Thymus (tissue), 11 donors: ENCODE measurements around the gene C11orf86. TPM values are rescaled to one million over a fixed set of nuclear protein-coding genes. Genes with fewer than 3 reads are reported as not detected.
"Not testable (repeated sequence)": the region's sequence is repeated elsewhere in the genome, so short reads cannot be mapped to it uniquely, and the experiment has no call there.

ENCODE experiments used
- DNase-seq, 9 donors: peaks; one replicate each; pipeline ENCODE4 v3.0.0-alpha.2; 2013; ENCODE audit warnings: low spot score in 9 of 9, low read depth in 6 of 9, missing footprints in 1 of 9
- H3K27ac ChIP-seq, 2 donors: one replicate each; pipeline ENCODE4 v1.5.1; 2013; ENCODE audit warnings: control low read depth in 1 of 2, low read depth in 1 of 2, low read length in 1 of 2, mild to moderate bottlenecking in 1 of 2, moderate library complexity in 1 of 2
- H3K27me3 ChIP-seq, 2 donors: one replicate each; pipeline ENCODE4 v1.5.1; 2013; ENCODE audit warnings: low read length in 1 of 2; ENCODE audit not compliant: control insufficient read depth in 2 of 2, insufficient read depth in 1 of 2
- H3K36me3 ChIP-seq, 2 donors: one replicate each; pipeline ENCODE4 v1.5.1; 2013; ENCODE audit warnings: low read length in 1 of 2, mild to moderate bottlenecking in 1 of 2, moderate library complexity in 1 of 2; ENCODE audit not compliant: control insufficient read depth in 2 of 2, insufficient read depth in 2 of 2
- H3K4me1 ChIP-seq, 2 donors: one replicate each; pipeline ENCODE4 v1.5.1; 2013; ENCODE audit warnings: low read length in 2 of 2; ENCODE audit not compliant: control insufficient read depth in 2 of 2, insufficient read depth in 2 of 2
- H3K4me3 ChIP-seq, 2 donors: one replicate each; pipeline ENCODE4 v1.5.1; 2013; ENCODE audit warnings: low read length in 2 of 2, control low read depth in 1 of 2, mild to moderate bottlenecking in 1 of 2
- H3K9me3 ChIP-seq, 2 donors: one replicate each; pipeline ENCODE4 v1.5.1; 2013; ENCODE audit warnings: low read length in 1 of 2, mild to moderate bottlenecking in 1 of 2; ENCODE audit not compliant: control insufficient read depth in 2 of 2, insufficient read depth in 1 of 2
- WGBS: extraction: QIAGEN DNeasy Blood & Tissue Kit; methylation state at CpG from one replicate; pipeline ENCODE4 v1.1.7; 2013; 5-methylcytosine and 5-hydroxymethylcytosine counted together
- polyA plus RNA-seq: library from polyadenylated mRNA; stranded (reverse); fragments of 200-250 nt; gene quantifications from one replicate; pipeline ENCODE4 v1.2.3, GENCODE V29; 2013
- total RNA-seq: library from RNA; stranded (reverse); fragments of 120-200 nt; gene quantifications from one replicate; pipeline ENCODE4 v1.2.4, GENCODE V29; 2013
- donor health status: healthy.

C11orf86 gene
- total and polyA plus RNA-seq, 2 donors, result 0.14 TPM; not detected in 1

- WGBS, result 95% methylated on average over 7 of the region's 7 CpGs
- no peak for DNase-seq
- no peak overlapping the region for H3K27ac ChIP-seq
- H3K36me3 ChIP-seq, result no peaks in the 10 kb centered on the region
- no peaks in the 10 kb centered on the region for H3K4me1 ChIP-seq
- no peaks in the 10 kb centered on the region for H3K9me3 ChIP-seq
- H3K4me3 ChIP-seq, result no peak overlapping the region
- H3K27me3 ChIP-seq, result peaks cover 0 to 23% of the 10 kb centered on the region in 2 donors
Measured at GRCh38 chr11:66999555-66999954, 24.5 kb downstream of the C11orf86 start.

DNA sequence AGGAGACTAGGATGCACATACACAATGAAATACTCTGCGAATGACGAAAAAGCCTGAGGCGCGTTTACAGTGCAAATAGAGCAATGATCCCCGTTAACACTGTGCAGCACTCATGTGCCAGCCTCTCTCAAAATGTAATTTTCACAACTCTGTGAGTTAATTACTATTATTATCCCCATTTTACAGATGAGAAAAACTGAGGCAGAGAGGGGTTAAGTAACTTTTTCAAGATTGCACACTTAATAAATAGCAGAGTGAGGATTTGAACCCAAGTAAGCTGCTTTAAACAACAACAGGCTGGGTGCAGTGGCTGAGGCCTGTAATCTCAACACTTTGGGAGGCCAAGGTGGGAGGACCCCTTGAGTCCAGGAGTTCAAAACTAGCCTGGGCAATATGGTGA, 26.2 kb downstream of the C11orf86 start:
- H3K27ac ChIP-seq, result no peak overlapping the region
- H3K36me3 ChIP-seq, result no peaks in the 10 kb centered on the region
- H3K9me3 ChIP-seq, result no peaks in the 10 kb centered on the region
- peaks cover 0 to 21% of the 10 kb centered on the region in 2 donors for H3K27me3 ChIP-seq
- H3K4me3 ChIP-seq, result no peak overlapping the region
- no peaks in the 10 kb centered on the region for H3K4me1 ChIP-seq
- 98% methylated on average over 5 of the region's 5 CpGs for WGBS
- DNase-seq, result no peak

- Histone ChIP-seq H3K4me3 (no peak overlapping the region), H3K27ac (no peak overlapping the region), H3K27me3 (peaks cover 0 to 15% of the 10 kb centered on the region in 2 donors), H3K4me1 (no peaks in the 10 kb centered on the region), H3K36me3 (no peaks in the 10 kb centered on the region), H3K9me3 (no peaks in the 10 kb centered on the region)
- DNase-seq, result no peak
- 84% methylated on average over 8 of the region's 8 CpGs for WGBS
Measured at GRCh38 chr11:67002297-67002913, 27.3 kb downstream of the C11orf86 start.

DNA sequence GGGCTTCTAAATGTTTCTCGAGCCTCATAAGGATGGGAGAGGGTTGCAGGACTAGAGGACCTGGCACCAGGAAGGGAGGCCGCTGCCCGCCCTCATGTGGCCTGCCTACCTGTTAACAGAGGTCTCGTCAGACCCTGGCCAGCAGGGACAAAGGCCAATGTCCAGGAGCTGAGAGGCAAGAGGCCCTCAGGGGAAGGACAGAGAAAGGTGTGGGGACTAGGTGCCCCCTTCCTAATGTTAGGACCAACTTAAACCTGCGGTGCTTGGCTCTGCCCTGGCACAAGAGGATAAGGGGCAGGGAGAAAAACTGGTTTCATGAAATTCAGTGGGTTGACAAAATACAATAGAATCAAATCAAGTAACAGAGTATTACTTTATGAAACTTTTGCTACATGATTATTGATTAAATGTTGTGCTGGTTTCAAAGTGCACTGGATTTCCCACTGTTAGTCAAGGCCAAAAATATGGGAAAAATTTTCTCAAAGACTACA, 27.9 kb downstream of the C11orf86 start:
- no peak for DNase-seq
- no peak overlapping the region for H3K4me3 ChIP-seq
- WGBS, result 96% methylated on average over 5 of the region's 5 CpGs
- no peaks in the 10 kb centered on the region for H3K4me1 ChIP-seq
- H3K27ac ChIP-seq, result no peak overlapping the region
- no peaks in the 10 kb centered on the region for H3K9me3 ChIP-seq
- H3K36me3 ChIP-seq, result no peaks in the 10 kb centered on the region
- peaks cover 0 to 15% of the 10 kb centered on the region in 2 donors for H3K27me3 ChIP-seq

- DNase-seq, H3K27ac ChIP-seq, H3K9me3 ChIP-seq, H3K4me1 ChIP-seq, H3K36me3 ChIP-seq, H3K4me3 ChIP-seq: not testable (repeated sequence)
- 97% methylated on average over 8 of the region's 8 CpGs for WGBS
- H3K27me3 ChIP-seq, result peaks cover 0 to 15% of the 10 kb centered on the region in 2 donors
Measured at GRCh38 chr11:67005200-67005599, 30.1 kb downstream of the C11orf86 start.

- Histone ChIP-seq H3K4me1 (no peaks in the 10 kb centered on the region), H3K27me3 (peaks cover 0 to 17% of the 10 kb centered on the region in 2 donors), H3K9me3 (no peaks in the 10 kb centered on the region), H3K4me3 (no peak overlapping the region), H3K36me3 (no peaks in the 10 kb centered on the region), H3K27ac (no peak overlapping the region)
- no peak for DNase-seq
- WGBS, result 92% methylated on average over 14 of the region's 14 CpGs
Measured at GRCh38 chr11:67006029-67006884, 31.2 kb downstream of the C11orf86 start.

DNA sequence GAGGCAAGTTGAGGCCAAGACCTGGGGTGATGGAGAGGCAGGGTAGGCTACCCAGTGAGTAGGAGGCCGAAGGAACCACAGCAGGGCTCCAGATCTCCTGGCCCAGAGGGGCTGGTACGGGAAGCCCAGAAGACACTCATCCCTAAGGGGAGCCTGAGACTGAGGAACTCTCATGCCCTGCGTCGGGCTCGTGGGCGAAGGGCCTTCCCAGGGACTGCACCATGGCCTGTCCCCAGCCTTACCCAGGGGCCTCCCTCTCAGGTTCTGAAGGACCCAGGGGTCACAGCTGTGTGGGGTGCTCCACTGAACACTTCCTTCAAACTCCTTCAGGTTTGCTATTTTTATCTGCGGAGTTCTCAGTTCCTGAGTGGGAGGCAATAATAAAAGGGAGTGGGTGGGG, 32.0 kb downstream of the C11orf86 start:
- 99% methylated on average over 7 of the region's 7 CpGs for WGBS
- DNase-seq, result no peak
- Histone ChIP-seq H3K4me1 (no peaks in the 10 kb centered on the region), H3K27ac (no peak overlapping the region), H3K9me3 (no peaks in the 10 kb centered on the region), H3K4me3 (no peak overlapping the region), H3K36me3 (no peaks in the 10 kb centered on the region), H3K27me3 (peaks cover 0 to 16% of the 10 kb centered on the region in 2 donors)

GRCh38 chr11:67010296-67010905, 35.3 kb downstream of the C11orf86 start:
- H3K27ac ChIP-seq, result no peak overlapping the region
- H3K9me3 ChIP-seq, result no peaks in the 10 kb centered on the region
- no peaks in the 10 kb centered on the region for H3K36me3 ChIP-seq
- DNase-seq, result no peak
- 94% methylated on average over 7 of the region's 7 CpGs for WGBS
- H3K4me1 ChIP-seq, result no peaks in the 10 kb centered on the region
- H3K27me3 ChIP-seq, result peaks cover 0 to 26% of the 10 kb centered on the region in 2 donors
- no peak overlapping the region for H3K4me3 ChIP-seq

DNA sequence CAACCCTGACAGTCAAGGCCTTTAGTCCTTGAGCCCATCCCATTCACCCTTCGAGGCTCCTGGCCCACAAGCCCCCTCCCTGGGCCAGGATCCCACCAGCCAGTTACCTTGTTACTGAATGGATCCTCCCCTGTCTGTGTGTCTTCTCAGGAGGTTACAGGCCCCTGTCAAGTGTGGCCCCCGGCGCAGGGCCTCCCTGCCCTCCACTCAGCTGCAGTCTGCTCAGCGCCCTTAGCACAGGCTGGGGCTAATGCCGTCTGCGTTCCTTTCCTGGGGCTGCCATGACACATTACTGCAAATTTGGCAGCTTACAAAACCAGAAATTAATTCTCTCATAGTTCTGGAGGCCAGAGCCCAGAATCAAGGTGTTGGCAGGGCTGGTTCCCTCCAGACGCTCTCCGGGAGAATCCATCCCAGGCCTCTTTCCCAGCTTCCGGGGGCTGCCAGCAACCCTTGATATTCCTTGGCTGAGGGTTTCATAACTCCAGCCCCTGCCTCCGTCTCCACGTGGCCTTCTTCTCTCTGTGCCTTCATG, 38.5 kb downstream of the C11orf86 start:
- H3K4me3 ChIP-seq, result no peak overlapping the region
- WGBS, result 94% methylated on average over 11 of the region's 11 CpGs
- no peaks in the 10 kb centered on the region for H3K36me3 ChIP-seq
- H3K27me3 ChIP-seq, result peaks cover 2 to 41% of the 10 kb centered on the region in 2 donors
- no peaks in the 10 kb centered on the region for H3K4me1 ChIP-seq
- no peaks in the 10 kb centered on the region for H3K9me3 ChIP-seq
- no peak overlapping the region for H3K27ac ChIP-seq
- no peak for DNase-seq
